ENCODE results near the gene PXMP4.

Gene PXMP4

DNA sequence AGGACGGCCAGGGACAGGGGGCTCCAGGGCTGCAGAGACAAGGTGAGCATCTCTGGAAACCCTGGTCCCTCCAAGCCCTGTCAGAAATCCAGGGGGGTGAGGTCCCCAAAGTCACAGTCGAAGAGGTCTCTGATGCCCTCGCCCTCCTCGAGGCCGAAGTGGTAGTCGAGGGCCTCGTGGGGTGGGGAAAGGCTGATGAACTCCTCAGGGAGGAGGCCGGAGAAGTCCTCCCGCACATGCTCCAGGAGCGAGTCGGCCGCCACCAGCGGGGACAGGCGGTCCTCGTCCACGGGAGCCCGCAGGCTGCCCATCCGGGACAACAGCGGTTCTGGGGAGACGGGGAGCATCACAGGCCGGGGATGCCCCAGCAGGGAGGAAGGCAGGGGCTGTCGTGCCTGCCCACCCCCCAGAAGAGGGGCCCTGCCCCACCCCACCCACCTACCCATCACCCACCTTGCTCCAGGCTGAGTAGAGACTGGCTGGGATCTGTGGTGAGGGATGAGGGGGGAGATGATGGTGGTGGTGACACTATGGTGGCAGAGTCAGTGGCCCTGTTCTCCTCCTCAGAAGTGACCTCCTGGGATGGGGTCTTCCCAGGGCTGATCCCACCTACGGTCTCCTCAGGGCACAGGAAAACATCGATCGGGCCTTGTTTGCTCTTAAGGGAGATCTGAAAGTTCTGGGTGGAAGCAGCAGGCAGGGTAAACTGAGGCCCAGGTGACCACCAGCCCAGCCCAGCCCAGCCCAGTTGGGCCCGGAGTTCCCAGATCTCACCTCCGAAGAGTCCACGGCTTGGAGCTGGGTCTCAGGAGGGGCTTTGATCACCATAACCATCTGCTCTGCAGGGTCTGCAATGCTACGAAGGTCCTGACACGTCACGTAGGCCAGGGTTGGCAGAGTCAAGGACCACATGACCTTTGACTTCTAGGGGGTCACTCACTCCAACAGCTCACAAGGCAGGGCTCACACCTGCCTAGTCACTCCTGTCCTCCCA, 43.2 kb downstream of the PXMP4 start:
- ATAC-seq (replicated peaks) (no peak), DNase-seq (no peak)
- H3K9me3 Mint-ChIP-seq = no peaks in the 10 kb centered on the region
- no peak overlapping the region for H3K4me3 Mint-ChIP-seq
- no peak overlapping the region for H3K27ac Mint-ChIP-seq
- peaks cover 0 to 6% of the 10 kb centered on the region in 2 donors for H3K27me3 Mint-ChIP-seq
- H3K36me3 Mint-ChIP-seq = peaks cover 18 to 21% of the 10 kb centered on the region in 2 donors
- peaks cover 25 to 41% of the 10 kb centered on the region in 2 donors for H3K4me1 Mint-ChIP-seq

DNA sequence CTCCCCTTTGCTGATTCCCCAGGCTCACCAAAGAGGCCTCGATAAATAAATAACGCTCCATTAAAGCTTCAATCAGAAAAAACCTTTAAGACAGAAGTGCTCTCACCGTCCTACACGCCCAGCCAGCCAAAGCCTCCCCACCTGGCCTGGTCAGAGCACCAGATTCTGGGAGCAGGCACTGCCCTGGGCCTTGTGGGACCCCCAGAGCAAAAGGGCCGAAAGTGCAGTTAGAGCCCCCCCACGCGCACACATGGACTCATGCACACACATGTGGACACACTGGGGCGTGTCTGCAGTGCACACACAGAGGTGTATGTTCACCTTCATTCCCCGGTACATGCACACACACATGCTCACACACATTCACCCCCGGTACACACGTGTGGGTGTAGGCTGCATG, 44.0 kb downstream of the PXMP4 start:
- no peaks in the 10 kb centered on the region for H3K9me3 Mint-ChIP-seq
- no peak overlapping the region for H3K27ac Mint-ChIP-seq
- no peak for ATAC-seq (replicated peaks)
- H3K4me1 Mint-ChIP-seq = peaks cover 21 to 41% of the 10 kb centered on the region in 2 donors
- no peak for DNase-seq
- H3K27me3 Mint-ChIP-seq = peaks cover 0 to 6% of the 10 kb centered on the region in 2 donors
- H3K4me3 Mint-ChIP-seq = peak overlapping the region; percentile 21 to 26
- peaks cover 16 to 17% of the 10 kb centered on the region in 2 donors for H3K36me3 Mint-ChIP-seq

DNA sequence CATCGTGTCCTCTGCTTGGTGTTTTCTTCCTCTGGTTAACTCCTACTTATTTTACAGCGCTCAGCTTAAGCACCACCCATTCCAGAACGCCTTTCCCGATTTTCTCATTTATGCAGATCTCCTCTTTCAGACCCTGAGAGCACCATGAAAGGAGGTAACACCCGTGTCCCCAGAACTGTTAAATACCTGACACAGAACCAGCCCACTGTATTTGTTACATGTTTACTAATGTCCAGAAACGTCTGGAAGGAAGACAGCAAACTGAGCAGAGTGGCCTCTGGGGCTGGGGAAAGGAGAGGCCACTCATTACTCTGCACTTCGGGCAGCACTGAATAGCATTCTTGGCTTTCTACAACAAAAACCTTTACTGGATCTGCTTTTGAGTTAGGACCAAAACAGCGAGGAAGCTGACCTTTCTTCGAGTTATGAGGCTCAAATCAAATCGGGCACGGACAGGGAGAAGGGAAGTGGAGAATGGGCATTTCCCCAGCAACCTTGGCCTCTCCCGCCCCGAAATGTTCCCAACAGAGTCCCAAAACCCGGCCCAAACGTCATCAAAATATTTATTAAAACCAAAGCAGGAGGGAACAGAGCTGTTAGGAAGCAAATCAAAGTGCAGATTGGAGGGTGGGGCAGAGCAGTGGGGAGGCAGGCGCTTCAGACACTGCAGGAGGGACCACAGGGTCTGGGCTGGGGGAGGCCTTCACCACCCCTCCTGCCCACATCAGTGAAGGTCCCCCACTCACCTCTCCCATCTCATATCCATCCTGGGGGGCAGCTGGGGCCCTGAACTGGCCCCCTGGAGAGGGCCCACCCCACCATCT, 44.8 kb downstream of the PXMP4 start:
- Mint-ChIP-seq H3K4me3 (peak overlapping the region; percentile 55 to 70), H3K27ac (peak overlapping the region; percentile 33), H3K27me3 (peaks cover 0 to 6% of the 10 kb centered on the region in 2 donors), H3K4me1 (peaks cover 19 to 36% of the 10 kb centered on the region in 2 donors), H3K9me3 (no peaks in the 10 kb centered on the region), H3K36me3 (peaks cover 16% of the 10 kb centered on the region in 2 donors)
- no peak for ATAC-seq (replicated peaks)
- DNase-seq = no peak

DNA sequence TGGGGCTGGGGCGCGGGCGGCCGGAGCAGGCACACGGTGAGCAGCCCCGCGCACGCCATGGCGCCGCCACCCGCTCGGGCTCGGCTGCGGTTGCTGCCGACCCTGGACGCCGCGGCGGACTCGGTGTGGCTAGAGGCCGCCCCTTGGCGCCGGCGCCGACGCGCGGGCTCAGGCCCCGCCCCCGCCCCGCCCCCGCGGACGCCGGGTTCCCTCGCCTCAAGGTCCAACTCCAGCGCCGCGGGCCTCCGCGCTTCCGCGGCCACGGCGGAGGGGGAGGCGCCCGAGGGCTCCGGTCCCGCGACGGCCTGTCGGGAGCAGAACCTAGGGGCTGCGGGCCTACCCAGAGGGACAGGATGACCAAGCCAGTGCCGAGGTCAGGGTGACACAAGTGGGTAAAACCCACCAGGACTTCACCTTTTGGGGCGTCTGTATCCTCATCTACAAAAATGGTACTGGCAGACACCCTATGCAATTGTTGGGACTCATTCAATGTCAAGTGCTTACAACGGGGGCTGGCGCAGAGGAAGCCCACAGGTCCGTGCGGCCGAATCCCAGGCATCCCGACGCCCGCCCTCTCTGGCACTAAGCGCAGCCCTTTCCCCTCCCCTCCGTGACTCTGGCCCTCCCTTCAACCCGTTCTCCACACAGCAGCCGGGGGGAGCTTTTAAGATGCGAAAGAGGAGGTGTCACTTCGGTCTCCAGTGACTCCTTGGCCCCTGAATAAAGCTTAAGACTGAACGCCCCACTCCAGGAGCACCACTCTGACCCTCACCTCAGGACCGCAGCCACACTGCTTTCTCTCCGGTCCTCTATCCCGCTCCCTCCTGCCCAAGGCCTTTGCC, 45.6 kb downstream of the PXMP4 start, which contains the start of gene NECAB3:
Gene NECAB3 (minus strand): TSS at position 135 of the 842 bp plus-strand sequence. CDS start 76 bp downstream, at position 59.
- H3K4me3 Mint-ChIP-seq = peak within 1 kb of the TSS; percentile 91
- peaks cover 0 to 6% of the 10 kb centered on the region in 2 donors for H3K27me3 Mint-ChIP-seq
- H3K27ac Mint-ChIP-seq = peak within 1 kb of the TSS; percentile 88
- H3K36me3 Mint-ChIP-seq = peaks cover 16% of the 10 kb centered on the region in 2 donors
- ATAC-seq (replicated peaks) = peak; percentile 87 to 89
- peak; percentile 61 for DNase-seq
- peaks cover 18 to 28% of the 10 kb centered on the region in 2 donors for H3K4me1 Mint-ChIP-seq
- H3K9me3 Mint-ChIP-seq = no peaks in the 10 kb centered on the region

DNA sequence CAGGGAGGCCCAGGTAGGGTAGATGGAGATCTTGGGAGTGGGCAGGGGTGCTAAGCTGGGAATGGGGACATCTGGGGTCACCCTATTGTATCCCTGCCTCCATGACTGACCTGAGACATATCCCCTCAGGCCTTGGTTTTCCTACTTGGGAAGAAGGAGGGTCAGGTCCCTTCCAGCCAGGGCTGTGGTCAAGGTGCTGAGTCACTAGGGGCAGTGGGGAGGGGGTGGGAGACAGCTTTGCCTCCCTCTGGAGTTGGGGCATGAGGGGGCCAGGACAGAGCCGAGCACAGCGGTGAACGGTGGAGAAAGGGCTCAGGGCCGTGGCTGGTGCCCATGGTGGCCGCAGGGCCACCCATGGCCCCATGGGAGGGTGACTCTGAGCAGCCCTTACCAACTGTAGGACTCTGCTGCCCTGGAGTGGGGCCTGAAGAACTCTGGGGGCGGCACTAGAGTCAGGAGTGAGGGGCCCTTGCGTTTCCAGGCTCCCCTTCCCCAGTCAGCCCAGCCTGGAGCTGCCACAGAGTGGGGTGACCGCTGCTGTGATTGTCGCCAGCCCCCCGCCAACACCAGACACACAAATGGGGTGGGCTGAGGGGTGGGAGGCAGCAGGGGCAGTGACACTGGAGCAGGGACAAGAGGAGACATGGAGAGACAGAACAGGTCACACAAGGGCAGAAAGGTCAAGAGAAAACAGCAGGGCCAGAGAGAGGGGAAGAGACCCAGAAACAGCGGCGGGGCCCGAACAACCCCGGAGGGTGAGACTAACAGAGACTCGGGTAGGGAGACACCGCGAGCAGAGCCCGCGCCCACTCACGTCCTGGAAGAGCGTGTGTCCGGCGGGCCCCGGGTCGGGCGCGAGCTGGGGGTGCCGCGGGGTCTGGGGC, 46.5 kb downstream of the PXMP4 start:
- Mint-ChIP-seq H3K9me3 (no peaks in the 10 kb centered on the region), H3K4me1 (peaks cover 15 to 20% of the 10 kb centered on the region in 2 donors), H3K27ac (peak overlapping the region; percentile 88), H3K27me3 (peaks cover 0 to 6% of the 10 kb centered on the region in 2 donors), H3K4me3 (peak overlapping the region; percentile 91), H3K36me3 (peaks cover 16% of the 10 kb centered on the region in 2 donors)
- ATAC-seq (replicated peaks) (peak; percentile 70), DNase-seq (no peak)

DNA sequence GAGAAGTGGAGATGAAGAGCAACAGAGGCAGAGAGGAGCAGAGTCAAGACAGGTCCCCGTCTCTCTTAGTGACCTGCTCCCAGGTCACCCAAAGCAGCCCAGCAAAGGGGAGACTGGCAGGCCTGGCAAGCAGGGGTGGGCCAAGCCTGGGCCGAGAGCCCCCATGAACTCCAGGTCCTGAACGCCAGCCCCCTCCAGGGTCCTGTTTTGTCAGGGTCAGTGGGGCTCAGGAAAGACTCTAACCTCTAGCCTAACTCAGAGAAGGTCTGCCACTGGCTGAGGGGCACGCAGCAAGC, 47.0 kb downstream of the PXMP4 start:
- Mint-ChIP-seq H3K27ac (peak overlapping the region; percentile 88), H3K4me3 (peak overlapping the region; percentile 91), H3K27me3 (peaks cover 0 to 6% of the 10 kb centered on the region in 2 donors), H3K9me3 (no peaks in the 10 kb centered on the region), H3K4me1 (peaks cover 19 to 20% of the 10 kb centered on the region in 2 donors), H3K36me3 (peaks cover 16% of the 10 kb centered on the region in 2 donors)
- DNase-seq (no peak), ATAC-seq (replicated peaks) (no peak)

DNA sequence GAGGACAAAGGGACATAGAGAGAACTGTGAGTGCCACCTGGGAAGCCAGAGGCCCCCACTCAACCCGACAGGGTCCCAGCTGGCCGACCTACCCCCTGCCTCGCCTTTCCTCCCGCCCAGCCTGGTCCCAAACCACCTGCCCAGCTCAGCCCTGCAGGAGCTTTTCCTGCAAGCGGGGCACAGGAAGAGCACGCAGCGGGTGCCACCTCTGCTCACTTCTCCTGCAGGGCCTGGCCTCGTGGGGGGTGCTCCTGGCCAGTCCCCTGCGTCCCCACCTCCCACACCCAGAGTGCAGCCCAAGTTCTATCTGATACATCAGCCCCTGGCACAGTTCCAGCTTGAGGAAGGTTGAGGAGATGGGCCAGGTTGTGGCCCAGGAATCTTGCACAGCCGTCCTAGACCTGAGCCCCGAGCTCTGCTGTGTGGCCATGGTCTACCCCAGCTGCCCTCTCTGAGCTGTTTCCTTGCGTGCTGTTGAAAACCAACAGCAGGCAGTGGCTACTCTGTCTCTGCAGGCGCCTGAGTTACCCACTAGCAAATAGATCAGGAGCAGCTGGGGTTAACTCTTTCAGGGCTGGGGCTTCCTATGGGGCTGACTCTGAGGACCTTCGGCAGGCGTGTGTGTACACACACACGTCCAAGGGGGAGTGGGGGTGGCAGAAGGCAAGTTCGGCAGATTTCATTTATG, 47.5 kb downstream of the PXMP4 start:
- DNase-seq (no peak), ATAC-seq (replicated peaks) (no peak)
- H3K36me3 Mint-ChIP-seq = peaks cover 14 to 16% of the 10 kb centered on the region in 2 donors
- H3K4me3 Mint-ChIP-seq = peak overlapping the region; percentile 91
- H3K4me1 Mint-ChIP-seq = peaks cover 20 to 21% of the 10 kb centered on the region in 2 donors
- H3K27me3 Mint-ChIP-seq = peaks cover 0 to 6% of the 10 kb centered on the region in 2 donors
- H3K27ac Mint-ChIP-seq = no peak overlapping the region
- H3K9me3 Mint-ChIP-seq = no peaks in the 10 kb centered on the region

DNA sequence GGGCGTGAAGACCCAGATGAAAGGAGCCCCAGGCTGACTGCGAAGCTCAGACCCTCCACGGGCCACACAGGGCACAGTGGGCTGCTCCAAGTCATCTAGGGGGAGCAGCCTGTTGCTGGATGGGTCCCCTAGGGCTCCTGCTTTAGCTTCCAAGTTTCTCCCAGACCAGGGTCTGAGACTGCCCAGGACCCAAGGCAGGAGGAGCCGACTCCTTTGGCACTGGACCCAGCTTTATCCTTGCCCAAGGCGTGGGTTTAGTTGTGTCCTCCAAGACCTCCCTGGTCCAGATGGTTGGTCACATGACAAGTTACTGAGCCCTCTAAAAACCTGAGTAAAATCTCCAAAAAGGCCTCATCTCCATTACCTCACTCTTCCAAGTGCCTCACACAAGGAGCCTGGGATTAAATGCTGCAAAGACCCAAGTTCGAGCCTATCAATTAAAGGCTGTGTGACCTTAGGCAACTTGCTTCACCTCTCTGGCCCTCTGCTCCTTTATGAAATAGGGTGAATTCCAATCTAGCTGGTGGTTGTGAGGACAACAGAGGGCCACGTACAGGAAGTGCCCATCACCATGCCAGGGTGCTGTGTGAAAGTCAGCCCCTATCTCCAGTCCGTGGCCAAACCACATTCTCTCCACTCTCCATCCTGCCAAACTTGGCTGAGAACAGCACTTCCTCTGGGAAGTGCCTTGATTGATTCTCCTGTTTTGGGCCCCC, 48.4 kb downstream of the PXMP4 start:
- no peaks in the 10 kb centered on the region for H3K9me3 Mint-ChIP-seq
- peaks cover 0 to 6% of the 10 kb centered on the region in 2 donors for H3K27me3 Mint-ChIP-seq
- ATAC-seq (replicated peaks) (no peak), DNase-seq (no peak)
- no peak overlapping the region for H3K27ac Mint-ChIP-seq
- H3K4me3 Mint-ChIP-seq = no peak overlapping the region
- peaks cover 9 to 10% of the 10 kb centered on the region in 2 donors for H3K36me3 Mint-ChIP-seq
- peaks cover 22 to 24% of the 10 kb centered on the region in 2 donors for H3K4me1 Mint-ChIP-seq

DNA sequence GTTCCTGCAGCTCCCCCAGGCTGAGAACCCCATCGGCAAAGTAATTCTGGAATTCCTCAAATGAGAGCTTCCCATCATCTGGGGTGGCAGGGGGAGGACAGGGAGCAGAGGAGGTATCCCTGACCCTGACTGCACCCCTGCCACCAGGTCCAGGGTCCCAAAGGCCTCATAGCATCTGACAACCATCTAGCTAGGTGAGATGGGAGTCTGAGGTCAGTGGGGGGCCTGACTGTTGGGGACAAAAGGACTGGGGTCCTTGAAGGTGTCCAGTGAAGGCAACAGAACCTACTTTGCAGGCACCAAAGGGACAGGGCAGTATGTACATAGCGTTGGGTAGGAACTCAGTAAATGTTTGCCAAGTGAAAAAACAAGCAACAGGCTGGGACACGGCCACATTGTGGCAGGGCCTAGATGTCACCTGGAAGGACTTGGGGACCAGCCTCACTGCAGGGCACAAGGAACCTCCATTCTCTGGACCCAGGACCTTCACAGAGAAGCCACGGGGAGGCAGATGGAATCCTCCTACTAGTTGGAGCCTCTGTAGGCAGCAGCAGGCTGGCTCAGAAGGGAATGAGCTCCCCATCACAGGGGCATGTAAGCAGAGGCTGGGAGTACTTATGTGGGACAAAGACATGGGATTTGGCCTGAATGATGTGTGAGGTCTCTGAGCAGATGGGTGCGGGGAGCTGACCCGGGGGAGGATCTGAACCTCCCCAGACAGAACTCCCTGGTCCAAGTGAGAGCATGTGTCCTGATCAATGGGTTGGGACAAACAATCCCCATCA, 49.2 kb downstream of the PXMP4 start:
- no peak overlapping the region for H3K4me3 Mint-ChIP-seq
- H3K4me1 Mint-ChIP-seq = peaks cover 26 to 30% of the 10 kb centered on the region in 2 donors
- ATAC-seq (replicated peaks) (no peak), DNase-seq (no peak)
- H3K9me3 Mint-ChIP-seq = no peaks in the 10 kb centered on the region
- peaks cover 2 to 3% of the 10 kb centered on the region in 2 donors for H3K36me3 Mint-ChIP-seq
- no peak overlapping the region for H3K27ac Mint-ChIP-seq
- H3K27me3 Mint-ChIP-seq = peaks cover 0 to 6% of the 10 kb centered on the region in 2 donors

DNA sequence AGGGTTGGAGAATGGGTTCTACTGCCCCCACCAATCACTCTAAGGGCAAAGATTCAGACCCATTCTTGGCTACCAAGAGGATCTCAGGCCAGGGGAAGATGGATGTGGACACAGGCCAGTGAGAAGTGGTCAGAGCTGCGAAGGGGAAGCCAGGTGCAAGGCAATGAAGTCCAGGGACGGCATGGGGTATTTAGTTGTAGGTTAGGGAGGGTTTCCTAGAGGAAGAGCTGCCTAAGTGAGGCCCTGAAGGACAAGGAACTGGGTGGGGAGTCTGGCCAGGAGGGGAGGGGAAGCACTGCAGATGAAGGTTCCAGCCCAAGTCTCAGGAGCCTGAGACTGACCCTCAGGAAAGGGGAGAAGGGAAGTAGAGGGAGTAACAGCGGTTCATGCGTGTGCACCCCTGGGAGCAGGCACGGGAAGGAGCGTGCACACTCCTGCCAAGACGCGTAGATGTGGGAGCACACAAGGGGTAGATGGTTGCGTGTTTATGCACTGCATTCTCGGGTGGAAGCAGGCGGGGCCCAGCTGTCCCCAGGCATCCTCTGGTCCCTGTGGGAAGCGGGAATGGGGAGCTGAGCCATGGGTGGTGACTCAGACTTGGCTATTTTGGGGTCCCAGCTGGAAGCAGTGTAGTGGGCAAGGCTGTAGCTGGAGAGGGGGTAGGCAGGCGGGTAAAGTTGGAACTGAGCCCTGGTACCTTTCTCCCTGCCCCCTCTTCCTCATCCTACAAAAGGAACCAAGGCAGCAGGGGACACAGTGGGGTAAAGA, 50.1 kb downstream of the PXMP4 start:
- Mint-ChIP-seq H3K9me3 (no peaks in the 10 kb centered on the region), H3K4me3 (no peak overlapping the region), H3K4me1 (peaks cover 25 to 34% of the 10 kb centered on the region in 2 donors), H3K27me3 (peaks cover 0 to 6% of the 10 kb centered on the region in 2 donors), H3K27ac (no peak overlapping the region), H3K36me3 (peaks cover 0 to 3% of the 10 kb centered on the region in 2 donors)
- DNase-seq (no peak), ATAC-seq (replicated peaks) (no peak)

DNA sequence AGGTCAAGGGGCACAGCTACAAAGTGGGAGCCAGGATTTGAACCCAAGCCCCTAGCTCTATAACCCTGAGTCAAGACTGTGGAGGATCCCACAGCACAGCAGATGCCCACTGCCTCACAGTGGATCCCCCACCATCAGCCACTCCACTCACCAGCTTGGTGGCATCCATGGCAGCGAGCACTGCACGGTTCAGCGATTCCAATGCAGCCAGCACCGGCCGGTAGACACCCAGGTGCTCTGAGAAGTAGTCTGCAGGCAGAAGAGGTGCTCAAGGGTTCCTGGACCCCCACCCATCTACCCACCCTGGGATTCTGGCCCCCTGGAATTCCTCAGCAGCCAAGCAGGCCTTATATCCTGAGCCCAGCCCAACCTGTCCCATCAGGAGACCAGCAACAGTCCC, 50.9 kb downstream of the PXMP4 start:
- Mint-ChIP-seq H3K36me3 (peaks cover 0 to 3% of the 10 kb centered on the region in 2 donors), H3K4me1 (peaks cover 30 to 42% of the 10 kb centered on the region in 2 donors), H3K27me3 (peaks cover 0 to 6% of the 10 kb centered on the region in 2 donors), H3K4me3 (no peak overlapping the region), H3K27ac (no peak overlapping the region), H3K9me3 (no peaks in the 10 kb centered on the region)
- DNase-seq (no peak), ATAC-seq (replicated peaks) (no peak)
